Adrenal gland (tissue), 12 donors: ENCODE results near the gene C2orf42. TPM values are rescaled to one million over a fixed set of nuclear protein-coding genes. Genes with fewer than 3 reads are reported as not detected.
"Not testable (repeated sequence)": the region's sequence is repeated elsewhere in the genome, so short reads cannot be mapped to it uniquely, and the experiment has no call there.

ENCODE experiments used
- DNase-seq, 7 donors: peaks; one replicate each; pipeline ENCODE4 v3.0.0-alpha.2; 2019 to 2020
- H3K27ac ChIP-seq, 5 donors: fragments of 200-600 bp; sonication (generic) in 4 of 5; 1 replicate in 3 of 5; 2 replicates in 2 of 5; pipeline versions ENCODE4 v1.5.1 to v1.8.0; 2016 to 2020; ENCODE audit warnings: mild to moderate bottlenecking in 1 of 5
- H3K27me3 ChIP-seq: fragments of 200-600 bp; 2 replicates; pipeline ENCODE4 v1.8.0; 2021
- H3K36me3 ChIP-seq, 2 donors: fragments of 200-600 bp; replicated peaks in 1 of 2; 1 replicate in 1 of 2; 2 replicates in 1 of 2; pipeline versions ENCODE4 v1.5.1 to v1.8.0; 2018 to 2022
- H3K4me1 ChIP-seq, 2 donors: fragments of 200-600 bp; replicated peaks in 1 of 2; 1 replicate in 1 of 2; 2 replicates in 1 of 2; pipeline versions ENCODE4 v1.5.1 to v1.8.0; 2018 to 2021
- H3K4me3 ChIP-seq, 4 donors: fragments of 200-600 bp; sonication (generic) in 3 of 4; one replicate each; pipeline ENCODE4 v1.5.1; 2016 to 2018
- H3K9me3 ChIP-seq, 3 donors: fragments of 200-600 bp; sonication (generic) in 1 of 3; replicated peaks in 1 of 3; 1 replicate in 2 of 3; 2 replicates in 1 of 3; pipeline versions ENCODE4 v1.5.1 to v1.8.0; 2016 to 2021
- CTCF ChIP-seq, 6 experiments: fragments of 450-650 bp in 4 of 6; fragments of 200-600 bp in 2 of 6; sonication (generic) in 1 of 6; IDR thresholded peaks; 1 replicate in 5 of 6; 2 replicates in 1 of 6; pipeline versions ENCODE4 v1.5.1 to v1.8.0; 2016 to 2021; ENCODE audit warnings: antibody characterized with exemption in 6 of 6, mild to moderate bottlenecking in 2 of 6, moderate library complexity in 1 of 6
- POLR2A ChIP-seq, 2 donors: fragments of 450-650 bp; IDR thresholded peaks; one replicate each; pipeline ENCODE4 v1.6.1; 2017; ENCODE audit warnings: antibody characterized with exemption in 2 of 2, mild to moderate bottlenecking in 2 of 2, moderate library complexity in 1 of 2
- WGBS, 4 donors: extraction: QIAGEN DNeasy Blood & Tissue Kit in 2 of 4; methylation state at CpG; one replicate each; pipeline versions ENCODE4 v1.1.5 to v1.1.7; 2013 to 2017; 5-methylcytosine and 5-hydroxymethylcytosine counted together
- intact Hi-C, 2 donors: fragments of 100-400 bp; cut with DNase I; formaldehyde crosslinking; loops; one replicate each; pipeline versions ENCODE4 v1.14.1 to v1.15.0; 2022 to 2023
- polyA plus RNA-seq, 3 donors: library from polyadenylated mRNA; stranded (reverse); fragments of 200-250 nt in 2 of 3; fragments of 350-450 nt in 1 of 3; fragmentation: Illumina TruSeq in 1 of 3; extraction: RNeasy Lipid Tissue Mini Kit (QIAGEN cat#74804) in 1 of 3; gene quantifications; one replicate each; pipeline ENCODE4 v1.2.3, GENCODE V29; 2013 to 2014
- total RNA-seq, 9 donors: library from RNA; depleted of rRNA in 4 of 9; stranded (reverse); fragments of >200 nt in 4 of 9; fragments of 120-200 nt in 1 of 9; fragmentation: NEBNext Ultra II Directional in 1 of 9; extraction: Animal tissue kit (Norgen Biotek cat#: 25700) in 1 of 9; gene quantifications; one replicate each; pipeline versions ENCODE4 v1.1.0 to v1.2.4, GENCODE V29; 2013 to 2023
- donor health status: healthy with polysubstance abuse.
- donor health status: Bipolar disorder and iron deficiency.
- donor health status: DM: yes; HTN: yes; CAD: no.
- donor health status: DM: no; HTN: no; CAD: no.
- donor health status: DM: no; HTN: no; CAD: no.
- donor health status: DM: yes; HTN: yes; CAD: no.

C2orf42 gene
- total and polyA plus RNA-seq, 12 donors = 8.0 to 33.7 (median 16.5) TPM

- TF ChIP-seq CTCF (IDR thresholded peaks at IDR 0.05) = peak in 4 of 6 experiments; percentile 23 to 34 (median 33)
- TF ChIP-seq POLR2A (IDR thresholded peaks at IDR 0.05) = no peak
- H3K4me1 ChIP-seq = peaks cover 17 to 24% of the 10 kb centered on the region in 2 donors
- peak overlapping the region; percentile 96 to 100 (median 98) for H3K27ac ChIP-seq
- no peaks in the 10 kb centered on the region for H3K36me3 ChIP-seq
- intact Hi-C loops = loop anchor here (5.0 to 10.0 kb wide), 2 partner anchors 54 to 227 kb away; partner anchors contain the start of genes PCBP1 (in 2 of the 2) and MXD1 (in 1 of the 2)
- H3K27me3 ChIP-seq = no peaks in the 10 kb centered on the region
- no peaks in the 10 kb centered on the region for H3K9me3 ChIP-seq
- WGBS, 4 donors = 52 to 54% (median 53%) methylated on average over 13 to 14 of the region's 14 CpGs
- H3K4me3 ChIP-seq = peak overlapping the region; percentile 32 to 68 (median 50)
- DNase-seq = peak; percentile 47 to 76 (median 64)
Measured at GRCh38 chr2:70141212-70141901, 49.5 kb downstream of the C2orf42 start.

GRCh38 chr2:70140791-70141211, 50.0 kb downstream of the C2orf42 start:
- TF ChIP-seq POLR2A (IDR thresholded peaks at IDR 0.05) (no peak), CTCF (IDR thresholded peaks at IDR 0.05) (no peak)
- Histone ChIP-seq H3K27me3 (no peaks in the 10 kb centered on the region), H3K9me3 (no peaks in the 10 kb centered on the region), H3K4me1 (peaks cover 21 to 29% of the 10 kb centered on the region in 2 donors), H3K27ac (peak overlapping the region in 3 of 5 donors; percentile 98 to 100 (median 98)), H3K4me3 (no peak overlapping the region), H3K36me3 (no peaks in the 10 kb centered on the region)
- intact Hi-C loops = loop anchor here (5.0 to 10.0 kb wide), 2 partner anchors 54 to 226 kb away; partner anchors contain the start of genes PCBP1 (in 2 of the 2) and MXD1 (in 1 of the 2)
- DNase-seq = no peak
- 87 to 93% (median 87%) methylated on average over 5 of the region's 5 CpGs for WGBS, 4 donors

- H3K27me3 ChIP-seq, DNase-seq, H3K36me3 ChIP-seq, H3K4me3 ChIP-seq, intact Hi-C loops, H3K9me3 ChIP-seq: not testable (repeated sequence)
- H3K27ac ChIP-seq = peak overlapping the region; percentile 84 to 92 (median 89)
- 87 to 94% (median 88%) methylated on average over 9 to 10 of the region's 10 CpGs for WGBS, 4 donors
- H3K4me1 ChIP-seq = peaks cover 48 to 57% of the 10 kb centered on the region in 2 donors
Measured at GRCh38 chr2:70134323-70134983, 56.4 kb downstream of the C2orf42 start.

GRCh38 chr2:70133491-70134322, 57.1 kb downstream of the C2orf42 start:
- Histone ChIP-seq H3K36me3 (no peaks in the 10 kb centered on the region), H3K9me3 (no peaks in the 10 kb centered on the region), H3K27ac (peak overlapping the region; percentile 84 to 92 (median 89)), H3K4me1 (peaks cover 48 to 57% of the 10 kb centered on the region in 2 donors), H3K27me3 (no peaks in the 10 kb centered on the region), H3K4me3 (no peak overlapping the region)
- TF ChIP-seq POLR2A (IDR thresholded peaks at IDR 0.05) (peak in 1 of 2 donors; percentile 14), CTCF (IDR thresholded peaks at IDR 0.05) (no peak)
- intact Hi-C loops = no loop called here
- 45 to 60% (median 49%) methylated on average over 7 to 10 of the region's 10 CpGs for WGBS, 4 donors
- DNase-seq = peak in 1 of 7 donors; percentile 41
